Breast epithelium (tissue), 3 donors: ENCODE measurements around the gene TAS2R31.

Experiments used
- POLR2A ChIP-seq: fragments of 450-650 bp; IDR thresholded peaks from one replicate; pipeline ENCODE4 v1.6.1; 2016; ENCODE audit warnings: antibody characterized with exemption, mild to moderate bottlenecking, moderate library complexity
- POLR2AphosphoS5 ChIP-seq, 3 donors: sonication (generic); formaldehyde crosslinking; IDR thresholded peaks; one replicate each; pipeline ENCODE4 v1.6.1; 2017; ENCODE audit warnings: antibody characterized with exemption in 3 of 3
- TF ChIP-seq, protein P1 (sequence below), 3 donors: fragments of 450-650 bp; IDR thresholded peaks; one replicate each; pipeline ENCODE4 v1.5.1; 2016 to 2017; ENCODE audit warnings: antibody characterized with exemption in 3 of 3, mild to moderate bottlenecking in 3 of 3, moderate library complexity in 3 of 3

DNA sequence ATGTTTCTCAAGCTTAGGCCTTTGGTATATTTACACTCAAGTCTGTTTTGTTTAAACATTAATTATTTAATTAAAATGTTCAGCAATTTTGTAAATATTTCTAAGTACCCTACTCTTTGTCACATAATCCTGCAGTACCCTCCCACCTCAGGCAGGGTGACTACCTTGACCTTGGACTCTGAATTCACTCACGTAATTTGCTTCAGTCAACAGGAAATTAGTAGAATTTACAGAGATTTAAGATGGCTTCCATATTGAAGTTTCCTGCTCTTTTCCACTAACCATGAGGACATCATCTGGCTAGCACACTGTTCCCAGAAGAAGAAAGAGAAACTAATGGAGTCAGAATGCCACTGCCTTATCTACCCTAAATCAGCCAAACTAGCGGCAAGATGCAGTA is 7.8 kb downstream of the TAS2R31 start:
- TF ChIP-seq, protein P1, sequence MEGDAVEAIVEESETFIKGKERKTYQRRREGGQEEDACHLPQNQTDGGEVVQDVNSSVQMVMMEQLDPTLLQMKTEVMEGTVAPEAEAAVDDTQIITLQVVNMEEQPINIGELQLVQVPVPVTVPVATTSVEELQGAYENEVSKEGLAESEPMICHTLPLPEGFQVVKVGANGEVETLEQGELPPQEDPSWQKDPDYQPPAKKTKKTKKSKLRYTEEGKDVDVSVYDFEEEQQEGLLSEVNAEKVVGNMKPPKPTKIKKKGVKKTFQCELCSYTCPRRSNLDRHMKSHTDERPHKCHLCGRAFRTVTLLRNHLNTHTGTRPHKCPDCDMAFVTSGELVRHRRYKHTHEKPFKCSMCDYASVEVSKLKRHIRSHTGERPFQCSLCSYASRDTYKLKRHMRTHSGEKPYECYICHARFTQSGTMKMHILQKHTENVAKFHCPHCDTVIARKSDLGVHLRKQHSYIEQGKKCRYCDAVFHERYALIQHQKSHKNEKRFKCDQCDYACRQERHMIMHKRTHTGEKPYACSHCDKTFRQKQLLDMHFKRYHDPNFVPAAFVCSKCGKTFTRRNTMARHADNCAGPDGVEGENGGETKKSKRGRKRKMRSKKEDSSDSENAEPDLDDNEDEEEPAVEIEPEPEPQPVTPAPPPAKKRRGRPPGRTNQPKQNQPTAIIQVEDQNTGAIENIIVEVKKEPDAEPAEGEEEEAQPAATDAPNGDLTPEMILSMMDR (IDR thresholded peaks at IDR 0.05), result no peak
- TF ChIP-seq POLR2A (no peak), POLR2AphosphoS5 (IDR thresholded peaks at IDR 0.05) (no peak)
